ENCODE data around the gene SKAP1.

Gene SKAP1

DNA sequence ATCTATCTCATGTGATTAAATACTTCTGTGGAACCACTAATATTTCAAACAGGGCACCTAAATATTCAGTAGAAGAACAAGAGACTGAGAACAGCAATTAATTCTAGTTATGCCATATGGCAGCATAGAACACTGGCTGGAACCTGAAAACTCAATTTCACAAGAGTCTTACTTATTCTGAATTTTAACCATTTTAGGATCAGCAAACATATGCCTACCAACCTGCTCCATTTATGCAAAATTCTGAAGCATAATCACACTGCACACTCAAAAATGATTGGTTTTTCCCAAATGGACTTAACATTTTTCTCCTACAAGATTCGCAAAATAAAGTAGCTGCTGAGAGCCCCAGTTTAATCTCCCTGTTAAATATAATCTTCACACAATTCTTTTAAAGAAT lies 43.2 kb downstream of the SKAP1 start:
- peaks cover 7% of the 10 kb centered on the region for H3K4me1 ChIP-seq (ENCODE audit: low read length)

DNA sequence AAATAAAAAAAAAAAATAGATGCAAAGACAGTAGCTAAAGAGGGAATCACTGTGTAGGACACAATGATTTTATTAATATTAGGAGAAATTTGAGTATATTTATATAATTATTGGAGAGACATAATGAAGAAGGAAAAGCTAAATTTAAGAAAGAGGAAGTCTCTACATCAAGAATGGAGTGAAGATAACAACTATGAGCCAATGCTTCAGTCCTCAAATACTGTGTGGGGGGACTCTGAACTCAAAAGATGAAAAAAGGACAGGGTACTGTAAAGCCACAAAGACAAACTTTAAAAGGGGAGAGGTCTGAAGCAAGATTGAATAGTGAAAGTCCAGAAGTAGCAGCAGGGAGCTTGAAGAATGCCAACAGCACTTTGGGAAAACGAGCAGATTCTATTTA lies 44.7 kb downstream of the SKAP1 start:
- Histone ChIP-seq H3K27me3 (ENCODE audit: low read depth, low read length) (no peaks in the 10 kb centered on the region), H3K4me3 (ENCODE audit: low read length) (no peak overlapping the region), H3K36me3 (replicated peaks; ENCODE audit: low read depth, low read length) (no peaks in the 10 kb centered on the region), H3K4me2 (ENCODE audit: low read length) (no peak overlapping the region), H4K20me1 (ENCODE audit: insufficient read depth, low read length) (no peaks in the 10 kb centered on the region), H2AFZ (ENCODE audit: low read depth, low read length) (no peak overlapping the region), H3K79me2 (ENCODE audit: low read length) (no peaks in the 10 kb centered on the region), H3K27ac (ENCODE audit: low read length) (no peak overlapping the region), H3K9ac (ENCODE audit: low read length) (no peak overlapping the region), H3K4me1 (ENCODE audit: low read length) (no peaks in the 10 kb centered on the region), H3K9me3 (ENCODE audit: insufficient read depth, low read length) (no peaks in the 10 kb centered on the region)
- TF ChIP-seq, protein P1, sequence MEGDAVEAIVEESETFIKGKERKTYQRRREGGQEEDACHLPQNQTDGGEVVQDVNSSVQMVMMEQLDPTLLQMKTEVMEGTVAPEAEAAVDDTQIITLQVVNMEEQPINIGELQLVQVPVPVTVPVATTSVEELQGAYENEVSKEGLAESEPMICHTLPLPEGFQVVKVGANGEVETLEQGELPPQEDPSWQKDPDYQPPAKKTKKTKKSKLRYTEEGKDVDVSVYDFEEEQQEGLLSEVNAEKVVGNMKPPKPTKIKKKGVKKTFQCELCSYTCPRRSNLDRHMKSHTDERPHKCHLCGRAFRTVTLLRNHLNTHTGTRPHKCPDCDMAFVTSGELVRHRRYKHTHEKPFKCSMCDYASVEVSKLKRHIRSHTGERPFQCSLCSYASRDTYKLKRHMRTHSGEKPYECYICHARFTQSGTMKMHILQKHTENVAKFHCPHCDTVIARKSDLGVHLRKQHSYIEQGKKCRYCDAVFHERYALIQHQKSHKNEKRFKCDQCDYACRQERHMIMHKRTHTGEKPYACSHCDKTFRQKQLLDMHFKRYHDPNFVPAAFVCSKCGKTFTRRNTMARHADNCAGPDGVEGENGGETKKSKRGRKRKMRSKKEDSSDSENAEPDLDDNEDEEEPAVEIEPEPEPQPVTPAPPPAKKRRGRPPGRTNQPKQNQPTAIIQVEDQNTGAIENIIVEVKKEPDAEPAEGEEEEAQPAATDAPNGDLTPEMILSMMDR (IDR thresholded peaks at IDR 0.05; ENCODE audit: low read depth, low read length): no peak
- no peak for TF ChIP-seq EZH2phosphoT487 (IDR thresholded peaks at IDR 0.05; ENCODE audit: low read depth)

More for the DNA sequence above, 43.2 kb downstream of the SKAP1 start:
- H3K4me3 ChIP-seq (ENCODE audit: low read length): no peak overlapping the region
- TF ChIP-seq, protein P1 (IDR thresholded peaks at IDR 0.05; ENCODE audit: low read depth, low read length): no peak
- TF ChIP-seq EZH2phosphoT487 (IDR thresholded peaks at IDR 0.05; ENCODE audit: low read depth): no peak
- H3K4me2 ChIP-seq (ENCODE audit: low read length): no peak overlapping the region
- no peaks in the 10 kb centered on the region for H3K36me3 ChIP-seq (replicated peaks; ENCODE audit: low read depth, low read length)
- H2AFZ ChIP-seq (ENCODE audit: low read depth, low read length): no peak overlapping the region
- H3K9ac ChIP-seq (ENCODE audit: low read length): no peak overlapping the region
- H3K27me3 ChIP-seq (ENCODE audit: low read depth, low read length): no peaks in the 10 kb centered on the region
- no peak overlapping the region for H3K27ac ChIP-seq (ENCODE audit: low read length)
- no peaks in the 10 kb centered on the region for H3K9me3 ChIP-seq (ENCODE audit: insufficient read depth, low read length)
- no peaks in the 10 kb centered on the region for H3K79me2 ChIP-seq (ENCODE audit: low read length)
- no peaks in the 10 kb centered on the region for H4K20me1 ChIP-seq (ENCODE audit: insufficient read depth, low read length)

DNA sequence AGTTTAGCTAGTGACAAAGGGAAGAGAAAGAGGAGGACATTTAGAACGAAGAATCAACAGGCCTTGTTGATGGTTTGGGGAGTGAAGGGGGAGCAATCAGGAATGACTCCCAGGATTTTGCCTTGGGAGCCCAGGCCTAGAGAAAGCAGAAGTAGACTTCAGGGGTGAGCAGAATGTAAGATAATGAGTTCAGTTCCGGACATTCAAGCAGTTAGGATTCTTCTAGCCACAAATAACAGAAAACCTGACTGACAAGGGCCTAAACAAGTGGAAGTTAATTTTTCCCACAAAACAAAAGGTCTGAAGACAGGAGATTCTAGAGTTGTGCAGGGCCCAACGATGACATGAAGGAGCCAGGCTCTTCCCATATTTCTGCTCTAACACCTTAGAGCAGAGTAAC lies 45.9 kb downstream of the SKAP1 start:
- no peak overlapping the region for H2AFZ ChIP-seq (ENCODE audit: low read depth, low read length)
- H3K79me2 ChIP-seq (ENCODE audit: low read length): no peaks in the 10 kb centered on the region
- H3K4me1 ChIP-seq (ENCODE audit: low read length): no peaks in the 10 kb centered on the region
- H3K27ac ChIP-seq (ENCODE audit: low read length): no peak overlapping the region
- no peaks in the 10 kb centered on the region for H3K36me3 ChIP-seq (replicated peaks; ENCODE audit: low read depth, low read length)
- H3K4me2 ChIP-seq (ENCODE audit: low read length): no peak overlapping the region
- H3K4me3 ChIP-seq (ENCODE audit: low read length): no peak overlapping the region
- TF ChIP-seq EZH2phosphoT487 (IDR thresholded peaks at IDR 0.05; ENCODE audit: low read depth): no peak
- TF ChIP-seq, protein P1 (IDR thresholded peaks at IDR 0.05; ENCODE audit: low read depth, low read length): no peak
- H3K9ac ChIP-seq (ENCODE audit: low read length): no peak overlapping the region
- no peaks in the 10 kb centered on the region for H4K20me1 ChIP-seq (ENCODE audit: insufficient read depth, low read length)
- H3K9me3 ChIP-seq (ENCODE audit: insufficient read depth, low read length): no peaks in the 10 kb centered on the region
- H3K27me3 ChIP-seq (ENCODE audit: low read depth, low read length): no peaks in the 10 kb centered on the region

DNA sequence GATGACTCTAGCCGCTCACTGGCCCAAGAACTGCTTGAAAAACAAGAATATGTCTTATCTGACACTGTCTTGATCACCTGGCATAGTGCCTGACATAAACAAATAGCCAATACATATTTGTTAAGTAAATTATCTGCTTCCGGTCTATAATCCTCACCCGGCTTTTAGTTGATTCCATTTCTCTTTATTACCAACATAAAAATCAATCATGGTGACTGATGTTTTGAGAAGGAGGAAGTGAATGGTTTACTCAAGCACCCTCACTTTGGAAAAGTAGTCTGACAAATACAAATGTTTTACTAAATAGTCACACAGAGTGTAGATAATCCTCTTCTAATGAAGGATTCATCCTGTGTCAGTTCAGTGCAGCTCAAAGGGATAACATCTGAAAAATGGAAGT lies 47.0 kb downstream of the SKAP1 start:
- Histone ChIP-seq H4K20me1 (ENCODE audit: insufficient read depth, low read length) (no peaks in the 10 kb centered on the region), H3K4me2 (ENCODE audit: low read length) (no peak overlapping the region), H3K27me3 (ENCODE audit: low read depth, low read length) (no peaks in the 10 kb centered on the region), H3K4me3 (ENCODE audit: low read length) (no peak overlapping the region), H3K4me1 (ENCODE audit: low read length) (no peaks in the 10 kb centered on the region), H3K9me3 (ENCODE audit: insufficient read depth, low read length) (no peaks in the 10 kb centered on the region), H3K79me2 (ENCODE audit: low read length) (no peaks in the 10 kb centered on the region), H3K27ac (ENCODE audit: low read length) (no peak overlapping the region), H2AFZ (ENCODE audit: low read depth, low read length) (no peak overlapping the region), H3K36me3 (replicated peaks; ENCODE audit: low read depth, low read length) (no peaks in the 10 kb centered on the region), H3K9ac (ENCODE audit: low read length) (no peak overlapping the region)
- TF ChIP-seq, protein P1 (IDR thresholded peaks at IDR 0.05; ENCODE audit: low read depth, low read length): no peak
- TF ChIP-seq EZH2phosphoT487 (IDR thresholded peaks at IDR 0.05; ENCODE audit: low read depth): no peak
